K562 (cell line): ENCODE results near the gene FPR1. TPM values are rescaled to one million over a fixed set of nuclear protein-coding genes. Genes with fewer than 3 reads are reported as not detected.

ENCODE experiments used
- BACH1 ChIP-seq: fragments of 200-800 bp; sonication (Bioruptor generic); IDR thresholded peaks from 2 replicates; pipeline ENCODE4 v1.6.1; 2016; ENCODE audit warnings: missing genetic modification characterization, missing compliant biosample characterization
- CBX1 ChIP-seq: sonication (generic); IDR thresholded peaks from 2 replicates; pipeline ENCODE4 v1.6.1; 2016; ENCODE audit warnings: antibody characterized with exemption, low read depth, mild to moderate bottlenecking
- CBX3 ChIP-seq, 2 experiments: IDR thresholded peaks; 1 replicate in 1 of 2; 2 replicates in 1 of 2; pipeline ENCODE4 v1.6.1; 2012; ENCODE audit warnings: inconsistent platforms in 2 of 2, low read length in 2 of 2, borderline replicate concordance in 1 of 2, control low read depth in 1 of 2
- CTCFL ChIP-seq: IDR thresholded peaks from 2 replicates; pipeline ENCODE4 v1.6.1; 2011; ENCODE audit warnings: borderline replicate concordance, low read depth, mild to moderate bottlenecking, moderate library complexity, low read length; ENCODE audit not compliant: insufficient read depth, poor library complexity, severe bottlenecking
- ELF4 ChIP-seq: fragments of 450-650 bp; formaldehyde crosslinking; IDR thresholded peaks from 2 replicates; pipeline ENCODE4 v1.4.0; 2022; ENCODE audit warnings: missing genetic modification characterization
- ETV6 ChIP-seq, 3 experiments: fragments of 150-350 bp in 1 of 3; sonication (generic) in 1 of 3; formaldehyde crosslinking in 1 of 3; IDR thresholded peaks; 2 replicates each; pipeline versions ENCODE4 v1.6.1 to v1.8.0; 2014 to 2022; ENCODE audit warnings: borderline replicate concordance in 2 of 3, low read depth in 2 of 3, antibody characterized with exemption in 1 of 3, low read length in 1 of 3, mild to moderate bottlenecking in 1 of 3, missing genetic modification reagents in 1 of 3
- FOSL1 ChIP-seq: fragments of 200-800 bp; sonication (Bioruptor generic); conservative IDR thresholded peaks from 2 replicates; pipeline ENCODE4 v1.6.1; 2016; ENCODE audit warnings: missing genetic modification characterization, missing compliant biosample characterization
- ID3 ChIP-seq, 2 experiments: fragments of 250-450 bp in 1 of 2; fragments of 450-650 bp in 1 of 2; sonication (Bioruptor Pico) in 1 of 2; IDR thresholded peaks; 2 replicates each; pipeline versions ENCODE4 v1.6.1 to v1.8.0; 2016 to 2021; ENCODE audit warnings: mild to moderate bottlenecking in 2 of 2, moderate library complexity in 2 of 2, missing compliant biosample characterization in 1 of 2, missing genetic modification characterization in 1 of 2
- KLF1 ChIP-seq: fragments of 450-650 bp; IDR thresholded peaks from 2 replicates; pipeline ENCODE4 v1.6.1; 2016; ENCODE audit warnings: missing genetic modification characterization, missing compliant biosample characterization
- MAFF ChIP-seq: IDR thresholded peaks from 2 replicates; pipeline ENCODE4 v1.6.1; 2012; ENCODE audit warnings: low read length, improper control_type of control experiment
- NFE2 ChIP-seq: IDR thresholded peaks from 2 replicates; pipeline ENCODE4 v1.6.1; 2014; ENCODE audit warnings: antibody characterized with exemption, low read depth
- NFIC ChIP-seq: fragments of 450-650 bp; IDR thresholded peaks from 2 replicates; pipeline ENCODE4 v1.6.1; 2017; ENCODE audit warnings: mild to moderate bottlenecking, inconsistent platforms
- NR4A1 ChIP-seq, 2 experiments: fragments of 250-450 bp in 1 of 2; fragments of 450-650 bp in 1 of 2; sonication (Bioruptor Pico) in 1 of 2; IDR thresholded peaks; 2 replicates each; pipeline versions ENCODE4 v1.4.0 to v1.6.1; 2016 to 2020; ENCODE audit warnings: mild to moderate bottlenecking in 2 of 2, missing compliant biosample characterization in 1 of 2, missing genetic modification characterization in 1 of 2, moderate library complexity in 1 of 2
- RFX1 ChIP-seq: fragments of 450-650 bp; IDR thresholded peaks from 2 replicates; pipeline ENCODE4 v1.6.1; 2016; ENCODE audit warnings: mild to moderate bottlenecking, moderate library complexity
- TCF3 ChIP-seq: sonication (generic); formaldehyde crosslinking; IDR thresholded peaks from 2 replicates; pipeline ENCODE4 v1.4.0; 2020; ENCODE audit warnings: mild to moderate bottlenecking, missing genetic modification reagents
- TEAD4 ChIP-seq, 2 experiments: sonication (generic) in 1 of 2; formaldehyde crosslinking in 1 of 2; IDR thresholded peaks; 2 replicates each; pipeline versions ENCODE4 v1.6.1 to v1.8.0; 2012 to 2022; ENCODE audit warnings: borderline replicate concordance in 1 of 2, inconsistent platforms in 1 of 2, low read length in 1 of 2, mild to moderate bottlenecking in 1 of 2, missing genetic modification reagents in 1 of 2
- TFAM ChIP-seq: fragments of 250-450 bp; sonication (Bioruptor Pico); conservative IDR thresholded peaks from 2 replicates; pipeline ENCODE4 v1.5.0; 2021; ENCODE audit warnings: mild to moderate bottlenecking, moderate library complexity
- TRIM28 ChIP-seq: fragments of 450-650 bp; IDR thresholded peaks from 2 replicates; pipeline ENCODE4 v1.6.1; 2017
- WHSC1 ChIP-seq: IDR thresholded peaks from one replicate; pipeline ENCODE4 v1.6.1; 2012; ENCODE audit warnings: low read length, control low read depth, inconsistent platforms
- ZBTB7A ChIP-seq: IDR thresholded peaks from 2 replicates; pipeline ENCODE4 v1.6.1; 2011; ENCODE audit warnings: low read depth, mild to moderate bottlenecking, low read length, moderate library complexity, borderline replicate concordance; ENCODE audit not compliant: control insufficient read depth
- ZNF184 ChIP-seq: sonication (generic); formaldehyde crosslinking; IDR thresholded peaks from 2 replicates; pipeline ENCODE4 v1.5.0; 2020; ENCODE audit warnings: missing genetic modification reagents
- ZSCAN29 ChIP-seq: fragments of 450-650 bp; IDR thresholded peaks from 2 replicates; pipeline ENCODE4 v1.6.1; 2017
- polyA plus RNA-seq, 8 experiments: library from polyadenylated mRNA; depleted of rRNA in 4 of 8; stranded (reverse) in 5 of 8; unstranded in 3 of 8; fragments of >200 nt; fragmentation: Nextera tagmentation in 2 of 8; fragmentation: Illumina TruSeq in 1 of 8; extraction: Ambion mirVana in 2 of 8; extraction: Trizol in 1 of 8; gene quantifications; 2 replicates each; pipeline versions ENCODE4 v1.2.1 to v1.2.3, GENCODE V29; 2011 to 2014; ENCODE audit warnings: inconsistent platforms in 1 of 8, missing spikeins in 1 of 8
- total RNA-seq, 7 experiments: library from RNA; depleted of rRNA in 6 of 7; stranded (reverse); fragments of >200 nt in 6 of 7; fragmentation: Illumina TruSeq in 2 of 7; extraction: Trizol in 2 of 7; gene quantifications; 2 replicates each; pipeline versions ENCODE4 v1.2.1 to v1.2.3, GENCODE V29; 2011 to 2021; ENCODE audit warnings: low replicate concordance in 1 of 7

The FPR1 gene
- total and polyA plus RNA-seq, 9 of the 15 experiments (the other 6 are each of a cell fraction or from before 2014, with no cell fraction given) = 0.06 to 0.25 (median 0.14) TPM; not detected in 4

- TF ChIP-seq CBX1 (no peak), TFAM (CRISPR knock-in tag) (no peak), CTCFL (no peak), MAFF (no peak), TRIM28 (no peak), KLF1 (0 out of 2 replicates have a peak, but pooled peaks have one; percentile 23), ZNF184 (CRISPR knock-in tag) (no peak), NFE2 (peak; percentile 43; the same call in 1 of the 2 replicates), ZSCAN29 (no peak), NR4A1 (CRISPR knock-in tag; IDR thresholded peaks at IDR 0.05) (no peak), NR4A1 (tag; IDR thresholded peaks at IDR 0.05) (no peak), ZBTB7A (peak; percentile 13; the same call in 1 of the 2 replicates), TEAD4 (IDR thresholded peaks at IDR 0.05; ENCODE audit: low read length) (peak; percentile 46), TEAD4 (CRISPR knock-in tag; IDR thresholded peaks at IDR 0.05; ENCODE audit: borderline replicate concordance) (no peak), ELF4 (no peak), RFX1 (no peak), WHSC1 (no peak), TCF3 (CRISPR knock-in tag) (peak; percentile 60), BACH1 (tag) (no peak), FOSL1 (tag) (0 out of 2 replicates have a peak, but pooled peaks have one; percentile 33), CBX3 (IDR thresholded peaks at IDR 0.05; ENCODE audit: borderline replicate concordance in 1 of 2, low read length in 2 of 2) (no peak), ID3 (CRISPR knock-in tag; IDR thresholded peaks at IDR 0.05) (no peak), ID3 (tag; IDR thresholded peaks at IDR 0.05) (no peak), ETV6 (IDR thresholded peaks at IDR 0.05; ENCODE audit: borderline replicate concordance in 1 of 2, low read depth in 2 of 2, low read length in 1 of 2) (no peak), ETV6 (CRISPR knock-in tag; IDR thresholded peaks at IDR 0.05; ENCODE audit: borderline replicate concordance) (no peak), NFIC (peak; percentile 38)
Measured at GRCh38 chr19:51701468-51702100, 50.1 kb downstream of the FPR1 start (continued).
